Esophagus muscularis mucosa (tissue), 4 donors: ENCODE results near the gene TBRG1. TPM values are rescaled to one million over a fixed set of nuclear protein-coding genes. Genes with fewer than 3 reads are reported as not detected.

Experiments used
- DNase-seq: peaks from one replicate; pipeline ENCODE4 v3.0.0-alpha.2; 2017; ENCODE audit errors: extremely low spot score
- H3K27ac ChIP-seq, 4 donors: fragments of 200-600 bp; sonication (generic); replicated peaks in 1 of 4; 1 replicate in 3 of 4; 2 replicates in 1 of 4; pipeline ENCODE4 v1.5.1; 2016 to 2019; ENCODE audit warnings: mild to moderate bottlenecking in 1 of 4
- H3K27me3 ChIP-seq, 4 donors: fragments of 200-600 bp; sonication (generic); one replicate each; pipeline versions ENCODE4 v1.5.1 to v1.6.0; 2016 to 2019
- H3K36me3 ChIP-seq, 4 donors: fragments of 200-600 bp; sonication (generic); one replicate each; pipeline ENCODE4 v1.5.1; 2016 to 2019
- H3K4me1 ChIP-seq, 4 donors: fragments of 200-600 bp; sonication (generic); one replicate each; pipeline ENCODE4 v1.5.1; 2016 to 2019
- H3K4me3 ChIP-seq, 4 donors: fragments of 200-600 bp; sonication (generic); 1 replicate in 2 of 4; 2 replicates in 2 of 4; pipeline ENCODE4 v1.5.1; 2016 to 2019; ENCODE audit warnings: mild to moderate bottlenecking in 4 of 4, moderate library complexity in 1 of 4
- H3K9me3 ChIP-seq, 4 donors: fragments of 200-600 bp; sonication (generic); 1 replicate in 3 of 4; 2 replicates in 1 of 4; pipeline ENCODE4 v1.5.1; 2016 to 2019
- EP300 ChIP-seq: sonication (generic); formaldehyde crosslinking; IDR thresholded peaks from one replicate; pipeline ENCODE4 v1.6.1; 2017; ENCODE audit warnings: antibody characterized with exemption
- POLR2A ChIP-seq: fragments of 450-650 bp; IDR thresholded peaks from one replicate; pipeline ENCODE4 v1.6.1; 2017; ENCODE audit warnings: antibody characterized with exemption, moderate library complexity, mild to moderate bottlenecking, low read depth
- POLR2AphosphoS5 ChIP-seq, 2 donors: sonication (generic); formaldehyde crosslinking; IDR thresholded peaks; one replicate each; pipeline ENCODE4 v1.6.1; 2017; ENCODE audit warnings: antibody characterized with exemption in 2 of 2
- WGBS: methylation state at CpG from one replicate; pipeline ENCODE4 v1.1.5; 2018; 5-methylcytosine and 5-hydroxymethylcytosine counted together
- intact Hi-C: fragments of 100-400 bp; cut with DNase I; formaldehyde crosslinking; loops from one replicate; pipeline ENCODE4 v1.15.1; 2023
- total RNA-seq, 4 donors: library from RNA; depleted of rRNA; stranded (reverse); fragments of >200 nt; gene quantifications; one replicate each; pipeline versions ENCODE4 v1.1.0 to v1.2.1, GENCODE V29; 2016
- TF ChIP-seq, protein P1 (sequence below), 3 experiments: fragments of 200-600 bp in 2 of 3; fragments of 450-650 bp in 1 of 3; sonication (generic) in 2 of 3; IDR thresholded peaks; one replicate each; pipeline ENCODE4 v1.5.1; 2017 to 2019; ENCODE audit warnings: antibody characterized with exemption in 3 of 3, mild to moderate bottlenecking in 2 of 3, moderate library complexity in 1 of 3

The TBRG1 gene, protein sequence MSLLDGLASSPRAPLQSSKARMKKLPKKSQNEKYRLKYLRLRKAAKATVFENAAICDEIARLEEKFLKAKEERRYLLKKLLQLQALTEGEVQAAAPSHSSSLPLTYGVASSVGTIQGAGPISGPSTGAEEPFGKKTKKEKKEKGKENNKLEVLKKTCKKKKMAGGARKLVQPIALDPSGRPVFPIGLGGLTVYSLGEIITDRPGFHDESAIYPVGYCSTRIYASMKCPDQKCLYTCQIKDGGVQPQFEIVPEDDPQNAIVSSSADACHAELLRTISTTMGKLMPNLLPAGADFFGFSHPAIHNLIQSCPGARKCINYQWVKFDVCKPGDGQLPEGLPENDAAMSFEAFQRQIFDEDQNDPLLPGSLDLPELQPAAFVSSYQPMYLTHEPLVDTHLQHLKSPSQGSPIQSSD
- total RNA-seq, result 10 to 100 TPM; 32.0 to 50.9 (median 35.8) TPM

DNA sequence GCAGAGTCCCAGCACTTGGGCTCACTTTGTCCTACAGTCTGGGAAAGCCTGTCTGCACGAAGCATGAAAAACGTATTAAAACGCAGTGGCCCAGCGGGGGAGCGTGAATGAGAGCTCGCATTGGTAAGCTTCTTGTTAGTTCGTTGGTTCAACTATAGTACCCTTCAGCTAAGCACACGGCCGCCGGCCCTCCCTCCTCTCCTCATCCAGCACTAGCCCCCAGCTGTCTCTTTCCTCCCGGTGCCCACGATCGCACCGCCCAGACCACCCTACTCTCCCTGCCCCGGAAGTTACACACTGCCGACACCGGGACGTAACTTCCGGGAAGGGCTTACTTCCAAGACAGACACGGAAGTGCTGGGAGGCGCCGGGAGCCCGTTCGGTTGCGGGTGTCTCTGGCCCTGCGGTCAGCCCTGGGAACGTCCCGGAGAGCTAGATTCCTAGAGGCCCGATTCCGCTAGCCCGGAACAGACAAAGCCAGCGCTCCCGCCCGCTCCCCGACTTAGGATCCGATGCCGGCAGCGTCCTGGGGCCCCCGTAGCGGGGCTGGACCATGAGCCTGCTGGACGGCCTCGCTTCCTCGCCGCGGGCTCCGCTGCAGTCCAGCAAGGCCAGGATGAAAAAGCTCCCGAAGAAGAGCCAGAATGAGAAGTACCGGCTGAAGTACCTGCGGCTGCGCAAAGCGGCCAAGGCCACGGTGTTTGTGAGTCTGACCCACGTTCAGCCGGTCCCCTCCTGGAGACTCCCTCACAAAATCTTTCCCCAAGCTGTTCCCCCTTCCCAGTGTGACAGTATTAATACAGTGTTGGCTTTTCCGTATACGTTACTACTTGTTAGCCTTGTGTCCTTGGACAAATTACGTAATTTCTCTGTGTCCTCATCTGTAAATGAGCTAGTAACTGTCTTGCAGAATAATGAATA lies at the start of gene TBRG1:
Gene TBRG1, plus strand, starts transcription at position 334 of the 921 bp plus-strand sequence. Its CDS starts 220 bp downstream, at position 554.
- Histone ChIP-seq H3K36me3 (peaks cover 0 to 31% (median 28%) of the 10 kb centered on the region in 4 donors), H3K4me1 (peaks cover 22 to 39% (median 29%) of the 10 kb centered on the region in 4 donors), H3K27ac (peak within 1 kb of the TSS; percentile 92 to 97 (median 96)), H3K4me3 (peak within 1 kb of the TSS; percentile 74 to 98 (median 88)), H3K27me3 (peaks cover 0 to 5% (median 0%) of the 10 kb centered on the region in 4 donors), H3K9me3 (no peaks in the 10 kb centered on the region)
- peak; percentile 98 for DNase-seq
- TF ChIP-seq POLR2AphosphoS5 (IDR thresholded peaks at IDR 0.05) (peak; percentile 97 to 98), POLR2A (peak; percentile 83), EP300 (no peak)
- intact Hi-C loops, result no loop called here
- WGBS, result under 1% methylated on average over 38 of the region's 57 CpGs

DNA sequence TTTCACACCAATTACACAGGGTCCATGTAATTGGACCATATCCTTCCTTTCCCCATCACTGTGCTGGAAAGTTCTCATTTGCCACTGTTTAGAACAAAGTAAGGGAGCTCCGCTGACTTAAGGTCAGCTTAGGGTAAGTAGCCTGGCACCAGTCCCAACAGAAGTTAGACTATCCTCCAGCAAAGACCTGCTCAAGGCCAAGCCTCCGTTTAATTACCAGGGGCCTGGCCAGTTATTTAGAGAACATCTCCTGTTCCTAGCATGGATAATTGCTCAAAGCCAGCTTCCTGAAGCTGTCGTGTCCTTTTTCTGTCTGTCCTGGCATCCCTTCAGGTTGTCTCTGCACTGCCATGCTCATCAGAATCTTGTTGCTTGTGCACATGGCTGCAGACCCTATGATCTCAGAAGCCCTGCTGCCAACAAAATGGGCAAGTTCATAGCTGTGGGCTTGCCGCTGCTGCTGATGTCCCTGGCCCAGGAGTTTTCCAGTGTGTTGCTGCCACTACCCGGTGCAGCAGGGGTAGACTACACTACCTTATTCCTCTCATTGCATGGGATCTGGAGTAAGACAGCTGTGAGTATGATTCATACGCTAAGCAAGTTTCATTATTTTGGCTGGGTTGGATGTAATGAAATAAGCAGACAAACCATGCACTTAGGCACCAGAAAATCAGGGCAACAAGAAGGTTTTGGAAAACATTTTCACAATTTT lies 44.8 kb upstream of the TBRG1 start:
- H3K9me3 ChIP-seq, result peaks cover 0 to 3% (median 0%) of the 10 kb centered on the region in 4 donors
- H3K4me3 ChIP-seq, result no peak overlapping the region
- 69% methylated on average over 6 of the region's 6 CpGs for WGBS
- intact Hi-C loops, result no loop called here
- TF ChIP-seq, protein P1, sequence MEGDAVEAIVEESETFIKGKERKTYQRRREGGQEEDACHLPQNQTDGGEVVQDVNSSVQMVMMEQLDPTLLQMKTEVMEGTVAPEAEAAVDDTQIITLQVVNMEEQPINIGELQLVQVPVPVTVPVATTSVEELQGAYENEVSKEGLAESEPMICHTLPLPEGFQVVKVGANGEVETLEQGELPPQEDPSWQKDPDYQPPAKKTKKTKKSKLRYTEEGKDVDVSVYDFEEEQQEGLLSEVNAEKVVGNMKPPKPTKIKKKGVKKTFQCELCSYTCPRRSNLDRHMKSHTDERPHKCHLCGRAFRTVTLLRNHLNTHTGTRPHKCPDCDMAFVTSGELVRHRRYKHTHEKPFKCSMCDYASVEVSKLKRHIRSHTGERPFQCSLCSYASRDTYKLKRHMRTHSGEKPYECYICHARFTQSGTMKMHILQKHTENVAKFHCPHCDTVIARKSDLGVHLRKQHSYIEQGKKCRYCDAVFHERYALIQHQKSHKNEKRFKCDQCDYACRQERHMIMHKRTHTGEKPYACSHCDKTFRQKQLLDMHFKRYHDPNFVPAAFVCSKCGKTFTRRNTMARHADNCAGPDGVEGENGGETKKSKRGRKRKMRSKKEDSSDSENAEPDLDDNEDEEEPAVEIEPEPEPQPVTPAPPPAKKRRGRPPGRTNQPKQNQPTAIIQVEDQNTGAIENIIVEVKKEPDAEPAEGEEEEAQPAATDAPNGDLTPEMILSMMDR (IDR thresholded peaks at IDR 0.05), result no peak
- no peak for TF ChIP-seq EP300
- no peak for TF ChIP-seq POLR2AphosphoS5 (IDR thresholded peaks at IDR 0.05)
- no peak for TF ChIP-seq POLR2A
- no peaks in the 10 kb centered on the region for H3K36me3 ChIP-seq
- H3K27ac ChIP-seq, result no peak overlapping the region
- H3K4me1 ChIP-seq, result no peaks in the 10 kb centered on the region
- no peak for DNase-seq
- H3K27me3 ChIP-seq, result peaks cover 0 to 3% (median 0%) of the 10 kb centered on the region in 4 donors

DNA sequence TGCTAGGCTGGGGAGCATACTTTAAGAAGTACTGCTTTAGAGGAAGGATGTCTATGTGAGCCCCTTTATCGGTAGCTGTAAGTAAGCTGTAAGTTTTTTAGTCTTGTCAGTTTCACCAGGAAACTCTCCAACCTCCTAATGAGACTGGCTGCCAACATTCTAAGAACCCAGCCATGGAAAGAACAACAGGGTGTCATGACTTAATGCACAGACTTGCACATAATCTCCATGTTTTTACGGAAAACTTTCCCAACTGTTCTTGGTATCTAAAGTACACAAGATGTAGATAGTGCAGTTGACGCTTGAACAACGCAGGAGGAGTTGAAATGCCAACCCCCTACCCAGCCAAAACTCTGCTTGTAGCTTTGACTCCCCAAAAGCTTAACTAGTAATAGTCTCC lies 43.9 kb upstream of the TBRG1 start:
- TF ChIP-seq POLR2A (no peak), POLR2AphosphoS5 (IDR thresholded peaks at IDR 0.05) (no peak), EP300 (no peak)
- TF ChIP-seq, protein P1 (IDR thresholded peaks at IDR 0.05), result no peak
- H3K4me1 ChIP-seq, result no peaks in the 10 kb centered on the region
- peaks cover 0 to 2% (median 0%) of the 10 kb centered on the region in 4 donors for H3K9me3 ChIP-seq
- no peak for DNase-seq
- 89% methylated on average over 4 of the region's 4 CpGs for WGBS
- no peaks in the 10 kb centered on the region for H3K36me3 ChIP-seq
- H3K27ac ChIP-seq, result no peak overlapping the region
- H3K27me3 ChIP-seq, result peaks cover 0 to 3% (median 0%) of the 10 kb centered on the region in 4 donors
- intact Hi-C loops, result no loop called here
- no peak overlapping the region for H3K4me3 ChIP-seq

DNA sequence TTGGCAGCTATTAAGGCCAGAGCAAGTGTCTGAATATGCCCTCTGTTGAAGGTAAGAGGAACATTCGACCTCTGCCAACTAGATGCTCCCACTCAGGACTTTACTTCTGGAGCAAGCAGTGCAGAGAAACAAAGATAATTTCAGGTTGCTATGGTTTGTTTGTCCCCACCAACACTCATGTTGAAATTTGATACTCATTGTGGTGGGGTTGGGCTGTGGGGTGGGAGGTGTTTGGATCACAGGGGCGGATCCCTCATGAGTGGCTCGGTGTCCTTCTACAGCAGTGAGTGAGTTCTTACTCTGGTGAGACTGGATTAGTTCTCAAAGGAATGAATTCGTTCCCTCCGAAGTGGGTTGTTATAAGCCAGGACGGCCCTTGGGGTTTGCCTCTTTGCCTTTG lies 40.8 kb upstream of the TBRG1 start:
- no peaks in the 10 kb centered on the region for H3K4me1 ChIP-seq
- H3K27me3 ChIP-seq, result no peaks in the 10 kb centered on the region
- 71% methylated on average over 6 of the region's 6 CpGs for WGBS
- TF ChIP-seq, protein P1 (IDR thresholded peaks at IDR 0.05), result no peak
- TF ChIP-seq EP300 (no peak), POLR2AphosphoS5 (IDR thresholded peaks at IDR 0.05) (no peak), POLR2A (no peak)
- H3K36me3 ChIP-seq, result no peaks in the 10 kb centered on the region
- H3K27ac ChIP-seq, result no peak overlapping the region
- H3K9me3 ChIP-seq, result no peaks in the 10 kb centered on the region
- no peak for DNase-seq
- no peak overlapping the region for H3K4me3 ChIP-seq
- intact Hi-C loops, result loop anchor here (5.0 to 10.0 kb wide), 2 partner anchors 160 to 507 kb away; partner anchors contain the start of gene OR8B4
